NCI-H1436 treated with DMSO at 0.1 percent for 48 hours (cell line): Measurements from ENCODE around the gene YEATS2.
"Not testable (repeated sequence)": the region's sequence is repeated elsewhere in the genome, so short reads cannot be mapped to it uniquely, and the experiment has no call there.

Experiments
- DNase-seq: peaks from one replicate; lab custom pipeline; 2025; lab: John Stamatoyannopoulos, UW

The YEATS2 gene

DNA sequence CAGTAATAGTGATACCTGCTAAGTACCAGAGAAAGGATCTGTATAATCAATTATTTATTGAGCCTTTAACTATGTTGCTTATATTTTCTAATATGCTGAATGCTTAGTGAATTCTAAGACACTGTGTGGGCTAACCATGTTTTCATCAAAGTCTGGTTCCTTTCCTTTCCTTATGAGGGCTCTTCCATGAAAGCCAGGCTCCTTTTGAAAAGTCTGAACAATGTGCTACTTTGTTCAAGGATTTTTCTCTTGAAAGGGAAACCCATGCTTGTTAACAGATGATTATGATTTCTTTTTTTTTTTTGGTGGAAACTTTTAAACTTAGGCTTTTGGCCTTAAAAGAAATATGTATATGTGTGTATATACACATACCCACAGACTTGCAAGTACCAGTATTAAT is 17.0 kb downstream of the YEATS2 start:
- no peak for DNase-seq

DNA sequence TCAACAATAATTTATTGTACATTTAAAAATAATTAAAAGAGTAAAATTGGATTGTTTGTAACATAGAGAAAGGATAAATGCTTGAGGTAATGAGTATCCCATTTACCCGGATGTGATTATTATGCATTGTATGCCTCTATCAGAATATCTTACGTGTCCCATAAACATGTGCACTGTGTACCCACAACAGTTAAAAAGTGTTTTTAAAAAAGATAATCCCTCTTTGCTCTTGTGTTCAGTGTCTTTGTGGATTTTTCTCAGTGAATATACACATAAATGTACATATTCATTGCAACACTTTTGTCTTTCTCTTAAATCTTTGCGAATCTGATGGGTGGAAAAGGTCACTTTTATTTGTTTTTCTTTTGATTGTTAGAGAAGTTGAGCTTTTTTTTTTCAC is 20.4 kb downstream of the YEATS2 start:
- DNase-seq = no peak

DNA sequence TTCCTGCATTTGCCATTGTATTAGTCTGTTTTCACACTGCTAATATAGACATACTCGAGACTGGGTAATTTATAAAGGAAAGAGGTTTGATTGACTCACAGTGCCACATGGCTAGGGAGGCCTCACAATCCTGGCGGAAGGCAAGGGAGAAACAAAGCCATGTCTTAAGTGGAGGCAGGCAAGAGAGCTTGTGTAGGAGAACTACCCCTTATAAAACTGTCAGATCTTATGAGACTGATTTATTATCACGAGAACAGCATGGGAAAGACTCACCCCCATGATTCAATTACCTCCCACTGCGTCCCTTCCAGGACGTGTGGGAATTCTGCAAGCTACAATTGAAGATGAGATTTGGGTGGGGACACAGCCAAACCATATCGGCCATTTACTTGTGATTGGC is 27.8 kb downstream of the YEATS2 start:
- DNase-seq = no peak

DNA sequence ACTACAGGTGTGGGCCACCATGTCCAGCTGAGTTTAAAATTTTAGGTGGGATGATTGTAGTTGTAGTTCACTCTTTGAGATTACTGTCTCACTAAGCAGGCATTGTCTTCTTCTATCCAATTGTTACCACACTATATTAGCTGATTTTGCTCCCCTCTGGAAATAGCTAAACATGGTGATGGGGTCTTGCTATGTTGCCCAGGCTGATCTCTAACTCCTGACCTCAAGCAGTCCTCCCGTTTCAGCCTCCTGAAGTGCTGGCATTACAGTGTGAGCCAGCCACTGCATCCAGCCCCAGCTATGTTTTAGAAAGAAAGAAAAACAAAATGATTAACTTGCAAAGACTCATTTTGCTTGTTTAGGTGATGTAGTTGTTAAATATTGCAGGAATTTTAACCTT is 30.6 kb downstream of the YEATS2 start:
- DNase-seq = no peak

DNA sequence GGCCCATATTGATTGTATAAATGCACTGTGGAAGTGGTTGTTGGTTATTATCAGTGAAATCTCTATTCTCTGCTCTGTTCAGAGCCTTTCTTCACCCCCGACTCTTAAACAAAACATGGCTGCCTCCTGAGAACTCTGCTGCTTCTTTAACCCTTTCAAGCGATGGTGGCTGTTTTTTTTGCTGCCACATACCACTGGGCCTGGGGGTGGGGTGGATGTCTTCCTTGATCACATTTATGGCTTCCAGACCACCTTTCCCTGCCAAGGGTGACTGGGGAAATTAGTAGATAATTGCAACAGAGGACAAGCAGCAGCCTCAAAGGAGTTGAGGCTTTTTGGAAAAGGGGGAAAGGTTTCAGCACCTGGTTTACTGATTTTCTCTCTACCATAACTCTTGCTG is 32.8 kb downstream of the YEATS2 start:
- DNase-seq = no peak

DNA sequence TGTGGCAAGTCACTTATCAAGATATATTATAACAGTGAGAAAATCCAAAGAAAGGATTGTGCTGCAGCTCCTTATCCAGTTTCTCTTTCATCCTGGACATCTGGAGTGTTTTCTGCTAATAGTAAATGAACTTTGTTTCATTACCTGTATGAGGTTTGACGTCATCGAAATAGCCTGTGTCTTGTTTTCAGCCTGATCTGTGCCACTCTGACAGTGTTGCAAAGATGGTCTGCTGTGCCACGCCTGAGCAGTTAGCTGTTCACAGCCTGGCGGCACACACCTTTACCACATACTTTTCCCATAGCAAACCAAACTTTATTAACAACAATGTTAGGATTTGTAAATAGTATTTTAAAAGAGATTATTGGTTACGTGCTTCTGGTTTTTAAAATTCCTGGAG is 34.0 kb downstream of the YEATS2 start:
- no peak for DNase-seq

DNA sequence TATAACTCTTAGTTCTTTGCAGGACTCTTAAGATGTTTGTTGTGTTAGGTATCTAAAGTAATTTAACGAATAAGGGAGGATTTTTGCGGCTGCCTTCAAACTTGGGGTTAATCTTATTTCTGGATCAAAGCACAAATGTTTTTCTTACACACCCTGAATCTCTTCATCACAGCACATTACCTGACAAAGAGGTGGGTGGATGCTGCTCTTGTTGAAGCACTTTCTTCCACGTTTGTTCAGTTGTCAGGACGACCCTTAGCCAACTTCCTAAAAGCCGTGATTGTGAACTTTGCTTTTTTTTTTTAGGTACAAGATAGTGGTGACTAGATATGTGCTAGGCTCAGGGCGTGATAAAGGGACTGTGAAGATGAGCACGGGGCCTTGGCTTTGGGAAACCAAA is 36.0 kb downstream of the YEATS2 start:
- DNase-seq = no peak

DNA sequence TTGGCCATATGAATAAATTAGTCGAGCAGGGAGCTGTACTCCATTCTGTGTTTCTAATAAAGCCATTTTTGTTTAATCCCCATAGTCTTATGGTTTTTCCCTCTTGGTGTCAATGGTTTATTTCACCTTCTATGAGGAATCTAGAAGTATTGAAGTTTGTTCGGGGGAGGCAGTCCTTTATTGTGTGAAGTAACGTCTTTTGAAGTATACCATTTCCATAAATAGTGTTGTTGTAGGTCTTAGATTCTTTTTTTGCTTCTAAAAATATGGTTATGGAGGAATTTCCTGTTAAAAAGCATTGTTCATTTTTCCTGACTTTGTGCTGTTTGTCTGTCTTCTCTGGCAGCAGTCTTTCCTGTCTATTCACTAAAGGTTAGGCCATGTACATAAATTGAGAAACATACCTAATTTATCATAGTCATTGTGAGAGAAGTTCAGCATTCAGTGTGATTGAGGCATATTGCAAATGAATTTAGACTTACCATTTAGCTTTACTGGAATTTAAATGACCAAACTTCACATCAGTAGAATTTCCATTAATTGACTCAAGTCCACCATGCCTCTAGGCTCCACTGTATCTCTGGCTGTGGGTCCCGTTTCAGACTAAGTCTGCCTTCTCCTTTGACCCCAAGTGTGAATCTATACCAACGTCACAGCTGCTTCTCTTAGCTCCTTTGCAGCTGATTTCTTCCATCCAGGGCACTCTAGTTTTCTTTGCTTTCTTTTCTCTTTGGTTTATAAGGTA is 37.3 kb downstream of the YEATS2 start:
- DNase-seq = no peak

DNA sequence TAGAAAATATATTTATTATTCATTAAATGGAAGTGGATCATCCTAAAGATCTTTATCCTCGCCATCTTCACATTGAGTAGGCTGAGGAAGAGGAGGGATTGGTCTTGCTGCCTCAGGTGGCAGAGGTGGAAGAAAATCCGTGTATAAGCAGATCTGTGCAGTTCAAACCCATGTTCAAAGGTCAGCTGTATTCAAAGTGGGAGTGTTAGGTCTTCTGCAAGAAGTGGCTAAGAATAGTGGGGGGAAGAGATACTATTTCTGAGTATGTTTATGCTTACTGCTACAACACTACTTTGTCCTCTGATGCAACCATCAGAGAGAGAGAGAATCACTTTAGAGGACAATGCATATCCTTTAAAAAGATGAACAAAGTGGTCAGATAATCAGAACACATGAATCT is 39.5 kb downstream of the YEATS2 start:
- no peak for DNase-seq

DNA sequence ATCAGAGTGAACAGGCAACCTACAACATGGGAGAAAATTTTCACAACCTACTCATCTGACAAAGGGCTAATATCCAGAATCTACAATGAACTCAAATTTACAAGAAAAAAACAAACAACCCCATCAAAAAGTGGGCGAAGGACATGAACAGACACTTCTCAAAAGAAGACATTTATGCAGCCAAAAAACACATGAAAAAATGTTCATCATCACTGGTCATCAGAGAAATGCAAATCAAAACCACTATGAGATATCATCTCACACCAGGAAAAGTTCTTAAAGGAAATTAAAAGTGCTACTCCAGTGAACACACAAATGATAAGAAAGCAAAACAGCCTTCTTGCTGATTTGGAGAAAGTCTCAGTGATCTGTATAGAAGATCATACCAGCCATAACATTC is 42.6 kb downstream of the YEATS2 start:
- DNase-seq = not testable (repeated sequence)

DNA sequence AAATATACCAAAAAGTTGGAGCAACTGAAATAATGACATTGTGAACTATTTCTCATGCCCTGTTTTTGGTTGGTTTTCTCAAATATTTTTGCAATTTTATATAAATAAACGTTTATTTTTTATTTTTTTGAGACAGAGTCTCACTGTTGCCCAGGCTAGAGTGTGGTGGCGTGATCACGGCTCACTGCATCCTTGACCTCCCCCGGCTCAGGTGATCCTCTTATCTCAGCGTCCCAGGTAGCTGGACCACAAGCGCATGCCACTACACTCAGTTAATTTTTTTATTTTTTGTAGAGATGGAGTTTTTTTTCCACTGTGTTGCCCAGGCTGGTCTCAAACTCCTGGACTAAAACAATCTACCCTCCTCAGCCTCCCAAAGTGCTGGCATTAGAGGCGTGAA is 45.6 kb downstream of the YEATS2 start:
- no peak for DNase-seq

DNA sequence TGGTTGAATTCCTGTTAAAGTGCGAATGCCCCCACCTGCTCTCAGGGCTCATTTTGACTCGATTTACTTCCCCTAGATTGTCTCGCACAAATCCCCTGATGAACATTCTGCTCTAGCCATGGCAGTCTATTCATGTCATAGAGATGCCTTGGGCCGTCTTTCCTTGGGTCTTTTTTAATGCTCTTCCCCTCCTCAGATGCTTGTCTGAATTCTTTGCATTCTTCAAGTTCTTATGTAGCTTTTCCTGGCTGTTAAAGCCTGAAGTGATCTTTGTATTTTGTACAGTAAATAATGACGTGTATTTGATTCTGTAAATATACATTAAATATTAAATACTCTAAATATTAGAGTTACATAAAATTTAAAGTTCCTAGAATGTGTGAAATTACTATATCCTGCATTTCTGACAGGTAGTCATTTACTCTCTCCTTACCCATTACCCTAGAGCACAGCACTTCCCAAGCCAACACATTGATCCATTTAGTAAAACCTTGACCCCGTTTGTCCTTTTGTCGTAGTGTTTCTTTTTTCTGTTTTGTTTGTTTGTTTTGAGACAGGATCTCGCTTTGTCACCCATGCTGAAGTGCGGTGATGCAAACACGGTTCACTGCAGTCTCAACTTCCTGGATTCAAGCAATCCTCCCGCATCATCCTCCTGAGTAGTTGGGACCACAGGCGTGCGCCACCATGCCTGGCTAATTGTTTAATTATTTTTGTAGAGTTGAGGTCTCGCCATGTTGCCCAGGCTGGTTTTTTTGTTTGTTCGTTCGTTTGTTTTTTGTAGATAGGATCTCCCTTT is 47.9 kb downstream of the YEATS2 start:
- no peak for DNase-seq

DNA sequence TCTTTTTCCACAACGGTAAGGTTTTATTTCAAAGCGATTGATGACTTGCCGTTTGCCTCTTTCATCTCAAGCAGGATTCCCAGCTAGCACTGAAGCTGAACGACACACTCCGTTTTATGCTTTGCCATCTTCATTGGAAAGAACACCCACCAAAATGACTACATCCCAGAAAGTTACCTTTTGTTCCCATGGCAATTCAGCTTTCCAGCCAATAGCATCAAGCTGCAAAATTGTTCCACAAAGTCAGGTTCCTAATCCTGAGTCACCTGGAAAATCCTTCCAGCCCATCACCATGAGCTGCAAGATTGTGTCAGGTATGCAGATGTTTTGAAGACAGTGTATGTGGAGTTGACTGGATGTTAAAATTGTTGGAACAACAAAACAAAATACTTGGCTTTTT is 56.5 kb downstream of the YEATS2 start:
- no peak for DNase-seq

DNA sequence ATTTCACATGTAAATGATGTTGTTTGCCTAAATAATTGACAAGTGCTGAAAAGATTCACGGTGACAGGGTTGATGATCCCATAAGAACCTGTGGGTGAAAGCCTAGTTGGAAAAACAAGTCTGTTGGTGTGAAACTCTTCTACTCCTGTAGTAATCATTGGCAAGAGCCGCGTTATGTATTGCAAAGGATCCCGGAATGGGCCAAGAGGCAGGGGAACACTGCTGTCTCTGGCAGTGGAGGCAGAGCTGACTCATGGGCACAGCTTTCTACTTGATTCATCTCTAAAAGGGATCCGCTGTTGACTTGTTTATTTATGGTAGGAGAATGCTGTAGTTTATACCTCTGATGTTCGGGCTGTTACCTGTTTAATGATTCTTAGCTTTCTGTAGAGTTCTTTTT is 64.7 kb downstream of the YEATS2 start:
- no peak for DNase-seq

DNA sequence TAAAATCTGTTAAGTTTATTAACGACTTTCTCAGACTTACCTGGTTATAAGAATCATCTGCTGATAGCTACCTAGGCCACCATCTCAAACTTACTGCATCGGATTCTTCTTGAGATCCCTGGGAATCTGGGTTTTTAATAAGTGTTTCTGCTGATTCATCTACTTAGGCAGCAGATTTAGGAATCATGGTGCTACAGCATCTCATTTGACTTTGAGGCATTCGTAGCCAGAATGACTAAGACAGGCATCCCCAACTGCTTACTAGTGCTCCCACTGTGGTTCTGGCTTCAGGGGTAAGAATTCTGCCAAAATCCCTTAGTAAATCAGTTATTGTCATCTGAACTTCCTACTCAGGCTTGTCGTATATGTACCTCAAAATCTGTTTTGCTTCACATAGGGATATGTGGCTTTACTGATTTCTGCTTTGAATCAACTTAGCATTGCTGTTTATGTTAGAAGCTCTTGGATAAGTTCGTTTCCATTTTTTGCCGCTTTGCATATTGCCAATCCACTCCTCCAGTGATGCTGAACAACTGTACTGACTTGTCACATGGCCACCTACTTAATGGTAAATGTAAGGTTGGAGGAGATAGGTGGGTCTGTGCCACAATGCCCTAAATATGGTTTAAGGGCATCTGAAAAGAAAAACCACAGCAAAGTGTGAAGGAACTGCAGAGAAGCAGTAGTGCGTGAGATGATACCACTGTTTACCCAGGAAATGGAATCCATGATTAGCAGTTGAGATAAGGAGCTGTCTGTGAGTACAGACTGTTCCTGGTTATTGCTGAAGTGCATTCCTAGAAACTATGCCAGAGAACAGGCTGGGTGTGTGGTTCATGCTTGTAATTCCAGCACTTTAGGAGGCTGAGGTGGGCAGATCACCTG is 67.5 kb downstream of the YEATS2 start:
- DNase-seq = no peak

DNA sequence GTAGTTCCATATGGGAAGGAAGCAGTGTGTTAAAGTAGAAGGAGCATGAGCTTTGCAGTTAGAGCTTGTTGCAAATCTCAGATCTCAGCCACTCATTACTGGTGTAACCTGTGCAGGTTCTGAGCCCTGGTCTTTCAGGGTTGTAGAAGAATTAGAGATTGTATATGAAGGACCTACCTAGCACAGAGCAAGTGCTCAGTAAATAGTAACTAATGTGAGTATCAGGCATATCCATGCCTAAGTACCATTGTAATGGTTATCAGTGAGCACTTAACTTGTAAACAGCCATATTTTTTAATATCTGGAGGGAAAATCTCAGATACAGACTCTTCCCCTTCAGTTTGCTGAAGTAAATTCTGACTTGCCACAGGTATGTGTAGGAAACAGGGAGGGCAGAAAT is 68.5 kb downstream of the YEATS2 start:
- no peak for DNase-seq

DNA sequence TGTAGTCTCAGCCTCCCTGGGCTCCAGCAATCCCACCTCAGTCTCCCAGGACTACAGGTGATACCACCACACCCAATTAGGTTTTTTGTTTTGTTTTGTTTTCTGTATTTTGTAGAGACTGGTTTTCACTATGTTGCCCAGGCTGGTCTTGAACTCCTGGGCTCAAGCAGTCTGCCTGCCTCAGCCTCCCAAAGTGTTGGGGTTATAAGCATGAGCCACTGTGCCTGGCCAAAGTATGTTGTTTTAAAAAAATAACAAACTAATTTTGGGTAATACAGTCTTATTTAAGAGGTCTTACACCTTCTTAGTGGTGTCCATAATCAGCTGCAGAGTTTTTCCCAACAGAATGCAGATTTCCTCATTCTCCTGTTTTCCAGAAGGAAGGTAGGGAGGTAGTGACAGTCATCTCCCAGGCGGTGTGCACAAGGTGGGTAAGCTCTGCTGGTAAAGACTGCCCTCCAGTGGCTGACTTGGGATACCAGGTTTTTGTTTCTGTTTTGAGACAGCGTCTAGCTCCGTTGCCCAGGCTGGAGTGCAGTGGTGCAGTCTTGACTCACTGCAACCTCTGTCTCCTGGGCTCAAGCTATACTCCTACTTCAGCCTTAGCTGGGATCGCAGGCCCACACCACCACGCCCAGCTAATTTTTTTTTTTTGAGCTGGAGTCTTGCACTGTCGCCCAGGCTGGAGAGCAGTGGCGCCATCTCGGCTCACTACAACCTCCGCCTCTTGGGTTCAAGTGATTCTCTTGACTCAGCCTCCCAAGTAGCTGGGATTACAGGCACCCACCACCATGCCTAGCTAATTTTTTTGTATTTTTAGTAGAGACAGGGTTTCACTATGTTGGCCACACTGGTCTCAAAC is 69.4 kb downstream of the YEATS2 start:
- no peak for DNase-seq

DNA sequence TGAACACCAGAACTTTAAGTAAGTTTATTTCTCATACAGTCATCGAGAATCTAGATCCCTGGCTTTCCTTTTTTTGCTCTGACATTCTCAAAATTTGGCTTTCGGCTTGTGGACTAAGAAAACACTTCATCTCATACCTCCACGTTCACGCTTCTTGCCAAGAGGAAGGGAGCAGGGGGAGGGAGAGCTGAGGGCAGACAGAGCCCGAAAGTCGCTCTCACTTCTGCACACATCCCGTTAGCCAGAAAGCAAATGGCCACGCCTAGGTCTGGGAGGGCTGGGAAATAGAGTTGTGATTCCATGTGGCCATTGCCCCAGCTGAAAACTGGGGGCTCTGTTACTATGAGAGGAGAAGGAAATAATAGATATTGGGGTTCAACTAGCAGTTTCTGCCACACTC is 70.5 kb downstream of the YEATS2 start:
- DNase-seq = no peak

DNA sequence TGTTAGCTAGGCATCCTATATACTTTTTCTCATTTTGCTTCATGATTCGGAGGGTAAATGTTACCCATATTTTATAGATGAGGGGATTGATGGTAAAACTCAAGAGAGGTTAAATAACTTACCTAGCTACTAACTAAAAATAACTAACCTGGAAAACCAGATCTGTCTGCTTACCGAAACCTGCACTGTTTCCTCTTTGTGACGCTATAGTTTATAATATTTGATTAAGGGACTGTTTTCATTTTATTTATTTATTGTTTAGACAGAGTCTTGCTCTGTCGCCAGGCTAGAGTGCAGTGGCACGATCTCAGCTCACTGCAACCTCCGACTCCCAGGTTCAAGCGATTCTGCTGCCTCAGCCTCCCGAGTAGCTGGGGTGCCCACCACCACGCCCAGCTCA is 71.9 kb downstream of the YEATS2 start:
- DNase-seq = no peak

DNA sequence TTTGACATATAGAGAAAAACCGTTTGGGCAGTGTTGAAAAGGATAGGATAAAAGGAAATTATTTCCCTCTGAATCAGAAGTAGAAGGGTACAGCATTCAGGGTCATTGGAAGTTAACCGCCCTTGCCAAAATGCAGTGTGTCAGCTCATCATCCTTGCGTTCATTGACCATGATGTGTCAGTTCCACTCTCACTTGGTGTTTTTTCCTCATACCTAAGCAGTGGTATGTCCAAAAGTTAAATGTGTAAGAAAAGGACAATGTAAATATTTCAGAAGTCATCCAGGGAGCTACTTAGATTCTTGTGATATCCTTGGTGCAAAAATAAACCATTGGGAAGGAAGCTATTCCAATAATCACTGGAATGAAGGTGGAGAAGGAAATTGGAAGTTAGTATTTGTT is 77.0 kb downstream of the YEATS2 start:
- DNase-seq = no peak

DNA sequence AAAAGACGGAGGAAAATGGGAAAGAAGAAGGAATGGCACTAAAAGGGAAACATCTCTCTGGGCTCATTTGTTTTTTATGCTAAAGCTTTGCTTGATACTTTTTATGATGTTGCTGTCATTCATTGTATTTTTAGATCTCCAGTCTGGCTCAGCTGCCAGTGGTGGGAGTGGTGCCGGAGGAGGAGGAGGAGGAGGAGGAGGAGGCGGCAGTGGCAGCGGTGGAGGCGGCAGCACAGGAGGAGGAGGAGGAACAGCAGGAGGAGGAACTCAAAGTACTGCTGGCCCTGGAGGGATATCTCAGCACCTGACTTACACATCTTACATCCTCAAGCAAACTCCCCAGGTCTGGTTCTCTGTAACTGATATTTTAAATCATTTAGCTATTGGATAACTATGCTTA is 78.2 kb downstream of the YEATS2 start:
- DNase-seq = no peak

DNA sequence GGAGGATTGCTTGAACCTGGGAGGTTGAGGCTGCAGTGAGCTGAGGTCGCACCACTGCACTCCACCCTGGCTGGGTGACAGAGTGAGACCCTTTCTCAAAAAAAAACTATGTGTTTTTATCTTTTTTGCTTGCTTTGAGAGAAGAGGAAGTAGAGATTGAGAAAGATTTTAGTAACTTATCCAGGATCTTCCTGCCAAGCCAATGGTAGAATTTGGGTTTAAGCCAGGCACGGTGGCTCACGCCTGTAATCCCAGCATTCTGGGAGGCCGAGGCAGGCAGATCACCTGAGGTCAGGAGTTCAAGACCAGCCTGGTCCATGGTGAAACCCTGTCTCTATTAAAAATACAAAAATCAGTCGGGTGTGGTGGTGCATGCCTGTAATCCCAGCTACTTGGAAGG is 78.9 kb downstream of the YEATS2 start:
- DNase-seq = not testable (repeated sequence)
